Neuron (in vitro differentiated cells): ENCODE results near the gene PREX1.

Experiments
- H2AFZ ChIP-seq: one replicate; pipeline ENCODE4 v1.6.1; 2013; ENCODE audit warnings: low read depth, mild to moderate bottlenecking, inconsistent platforms, low read length, moderate library complexity
- H3K27me3 ChIP-seq: one replicate; pipeline ENCODE4 v1.6.1; 2013; ENCODE audit warnings: low read length; ENCODE audit not compliant: insufficient read depth
- H3K36me3 ChIP-seq: one replicate; pipeline ENCODE4 v1.6.1; 2013; ENCODE audit warnings: low read length; ENCODE audit not compliant: insufficient read depth
- H3K4me1 ChIP-seq: one replicate; pipeline ENCODE4 v1.6.1; 2013; ENCODE audit warnings: low read length; ENCODE audit not compliant: insufficient read depth
- H3K4me3 ChIP-seq: 2 replicates; pipeline ENCODE4 v1.5.1; 2013; ENCODE audit warnings: mild to moderate bottlenecking, low read length, moderate library complexity
- H3K9me3 ChIP-seq: one replicate; pipeline ENCODE4 v1.6.1; 2013; ENCODE audit warnings: low read length

Gene PREX1

GRCh38 chr20:48841875-48842529, 14.2 kb upstream of the PREX1 start:
- H3K4me3 ChIP-seq: no peak overlapping the region
- no peaks in the 10 kb centered on the region for H3K36me3 ChIP-seq

GRCh38 chr20:48841196-48841874, 13.5 kb upstream of the PREX1 start:
- Histone ChIP-seq H3K4me3 (no peak overlapping the region), H3K9me3 (no peaks in the 10 kb centered on the region), H3K27me3 (no peaks in the 10 kb centered on the region), H2AFZ (no peak overlapping the region), H3K36me3 (no peaks in the 10 kb centered on the region), H3K4me1 (peaks cover 6% of the 10 kb centered on the region)

More at GRCh38 chr20:48841875-48842529, 14.2 kb upstream of the PREX1 start:
- Histone ChIP-seq H2AFZ (no peak overlapping the region), H3K27me3 (no peaks in the 10 kb centered on the region), H3K4me1 (peaks cover 13% of the 10 kb centered on the region), H3K9me3 (no peaks in the 10 kb centered on the region)

- H3K4me1 ChIP-seq: peaks cover 4% of the 10 kb centered on the region
- H3K27me3 ChIP-seq: no peaks in the 10 kb centered on the region
- H3K9me3 ChIP-seq: no peaks in the 10 kb centered on the region
- H3K4me3 ChIP-seq: no peak overlapping the region
- H3K36me3 ChIP-seq: no peaks in the 10 kb centered on the region
- H2AFZ ChIP-seq: no peak overlapping the region
Observed at GRCh38 chr20:48839154-48839917, 11.5 kb upstream of the PREX1 start.

GRCh38 chr20:48837014-48837413, 9.2 kb upstream of the PREX1 start:
- H3K36me3 ChIP-seq: no peaks in the 10 kb centered on the region
- H3K27me3 ChIP-seq: no peaks in the 10 kb centered on the region
- H3K9me3 ChIP-seq: no peaks in the 10 kb centered on the region
- no peak overlapping the region for H2AFZ ChIP-seq
- no peak overlapping the region for H3K4me3 ChIP-seq
- peaks cover 5% of the 10 kb centered on the region for H3K4me1 ChIP-seq

GRCh38 chr20:48835390-48835789, 7.6 kb upstream of the PREX1 start:
- Histone ChIP-seq H2AFZ (no peak overlapping the region), H3K4me3 (no peak overlapping the region), H3K36me3 (no peaks in the 10 kb centered on the region), H3K27me3 (no peaks in the 10 kb centered on the region), H3K4me1 (peaks cover 9% of the 10 kb centered on the region), H3K9me3 (no peaks in the 10 kb centered on the region)

- H3K36me3 ChIP-seq: no peaks in the 10 kb centered on the region
- no peaks in the 10 kb centered on the region for H3K9me3 ChIP-seq
- H3K27me3 ChIP-seq: no peaks in the 10 kb centered on the region
- peaks cover 9% of the 10 kb centered on the region for H3K4me1 ChIP-seq
- H2AFZ ChIP-seq: no peak overlapping the region
- no peak overlapping the region for H3K4me3 ChIP-seq
Observed at GRCh38 chr20:48834278-48834677, 6.5 kb upstream of the PREX1 start.

GRCh38 chr20:48832405-48832730, 4.6 kb upstream of the PREX1 start:
- no peak overlapping the region for H3K4me3 ChIP-seq
- H3K27me3 ChIP-seq: no peaks in the 10 kb centered on the region
- no peaks in the 10 kb centered on the region for H3K36me3 ChIP-seq
- H3K4me1 ChIP-seq: peaks cover 12% of the 10 kb centered on the region
- H2AFZ ChIP-seq: no peak overlapping the region
- no peaks in the 10 kb centered on the region for H3K9me3 ChIP-seq

GRCh38 chr20:48831718-48832404, 4.1 kb upstream of the PREX1 start:
- H3K27me3 ChIP-seq: no peaks in the 10 kb centered on the region
- H3K9me3 ChIP-seq: no peaks in the 10 kb centered on the region
- no peak overlapping the region for H3K4me3 ChIP-seq
- H3K36me3 ChIP-seq: no peaks in the 10 kb centered on the region
- H2AFZ ChIP-seq: no peak overlapping the region
- H3K4me1 ChIP-seq: peaks cover 12% of the 10 kb centered on the region

GRCh38 chr20:48830826-48831318, 3.1 kb upstream of the PREX1 start:
- Histone ChIP-seq H3K9me3 (no peaks in the 10 kb centered on the region), H3K4me3 (no peak overlapping the region), H2AFZ (no peak overlapping the region), H3K4me1 (peaks cover 19% of the 10 kb centered on the region), H3K36me3 (no peaks in the 10 kb centered on the region), H3K27me3 (no peaks in the 10 kb centered on the region)

- Histone ChIP-seq H3K4me3 (no peak overlapping the region), H3K36me3 (no peaks in the 10 kb centered on the region), H2AFZ (no peak overlapping the region), H3K27me3 (no peaks in the 10 kb centered on the region), H3K9me3 (no peaks in the 10 kb centered on the region), H3K4me1 (peaks cover 28% of the 10 kb centered on the region)
Observed at GRCh38 chr20:48829940-48830339, 2.1 kb upstream of the PREX1 start.

GRCh38 chr20:48828734-48829460, 1.1 kb upstream of the PREX1 start:
- peak overlapping the region; percentile 76 for H2AFZ ChIP-seq
- no peaks in the 10 kb centered on the region for H3K36me3 ChIP-seq
- no peaks in the 10 kb centered on the region for H3K27me3 ChIP-seq
- no peaks in the 10 kb centered on the region for H3K9me3 ChIP-seq
- peak overlapping the region; percentile 58 for H3K4me3 ChIP-seq
- H3K4me1 ChIP-seq: peaks cover 37% of the 10 kb centered on the region

GRCh38 chr20:48826883-48827771, 672 bp downstream of the PREX1 start:
- Histone ChIP-seq H3K4me3 (peak overlapping the region; percentile 78), H3K27me3 (no peaks in the 10 kb centered on the region), H2AFZ (peak overlapping the region; percentile 39), H3K36me3 (peaks cover 1% of the 10 kb centered on the region), H3K4me1 (peaks cover 36% of the 10 kb centered on the region), H3K9me3 (no peaks in the 10 kb centered on the region)
